RPMI8226 (cell line): ENCODE data around the gene HNRNPD.
A peak's percentile ranks its signal among the peaks of the same experiment; 100 is the strongest.
"Not testable (repeated sequence)": the region's sequence is repeated elsewhere in the genome, so short reads cannot be mapped to it uniquely, and the experiment has no call there.

Source experiments
- DNase-seq: peaks from one replicate; pipeline ENCODE4 v3.0.0-alpha.2; 2015

Gene HNRNPD

GRCh38 chr4:82373816-82374625, at the start of gene HNRNPD:
Gene HNRNPD (minus strand): TSS chr4:82373991. CDS start chr4:82373678, 313 bp downstream.
- peak; percentile 96 for DNase-seq

GRCh38 chr4:82422616-82423015, 48.8 kb upstream of the HNRNPD start:
- no peak for DNase-seq

GRCh38 chr4:82421796-82422560, 48.2 kb upstream of the HNRNPD start:
- DNase-seq, result no peak

- no peak for DNase-seq
These were observed 45.7 kb upstream of the HNRNPD start for GRCh38 chr4:82419451-82419850.

- no peak for DNase-seq
These were observed 42.2 kb upstream of the HNRNPD start for GRCh38 chr4:82415922-82416365.

- not testable (repeated sequence) for DNase-seq
These were observed 41.3 kb upstream of the HNRNPD start for GRCh38 chr4:82415061-82415460.

- no peak for DNase-seq
These were observed 29.9 kb upstream of the HNRNPD start for GRCh38 chr4:82403725-82404124.

- DNase-seq, result no peak
These were observed 28.5 kb upstream of the HNRNPD start for GRCh38 chr4:82402196-82402775.

- DNase-seq, result no peak
These were observed 27.8 kb upstream of the HNRNPD start for GRCh38 chr4:82401600-82401999.

- DNase-seq, result no peak
These were observed 24.5 kb upstream of the HNRNPD start for GRCh38 chr4:82398263-82398662.

- DNase-seq, result no peak
These were observed 23.7 kb upstream of the HNRNPD start for GRCh38 chr4:82397527-82397926.

- DNase-seq, result no peak
These were observed 21.1 kb upstream of the HNRNPD start for GRCh38 chr4:82394896-82395295.

- DNase-seq, result not testable (repeated sequence)
These were observed 16.3 kb upstream of the HNRNPD start for GRCh38 chr4:82390061-82390460.

GRCh38 chr4:82388405-82388804, 14.6 kb upstream of the HNRNPD start:
- no peak for DNase-seq

GRCh38 chr4:82386312-82386711, 12.5 kb upstream of the HNRNPD start:
- not testable (repeated sequence) for DNase-seq

GRCh38 chr4:82382751-82383150, 9.0 kb upstream of the HNRNPD start:
- DNase-seq, result no peak

- DNase-seq, result no peak
These were observed 8.0 kb upstream of the HNRNPD start for GRCh38 chr4:82381661-82382296.

- DNase-seq, result no peak
These were observed 7.4 kb upstream of the HNRNPD start for GRCh38 chr4:82381235-82381634.

- no peak for DNase-seq
These were observed 7.0 kb upstream of the HNRNPD start for GRCh38 chr4:82380831-82381230.

GRCh38 chr4:82380344-82380743, 6.6 kb upstream of the HNRNPD start:
- DNase-seq, result no peak

- DNase-seq, result no peak
These were observed 2.3 kb upstream of the HNRNPD start for GRCh38 chr4:82376109-82376508.

GRCh38 chr4:82373486-82373815, 340 bp downstream of the HNRNPD start:
- DNase-seq, result no peak
